NCI-H2196 treated with DMSO at 0.1 percent for 48 hours (cell line): ENCODE measurements around the gene MYOCOS.
"Not testable (repeated sequence)": the region's sequence is repeated elsewhere in the genome, so short reads cannot be mapped to it uniquely, and the experiment has no call there.

Source experiments
- DNase-seq: peaks from one replicate; lab custom pipeline; 2025; ENCODE audit not compliant: unreplicated experiment; lab: John Stamatoyannopoulos, UW

Gene MYOCOS, protein sequence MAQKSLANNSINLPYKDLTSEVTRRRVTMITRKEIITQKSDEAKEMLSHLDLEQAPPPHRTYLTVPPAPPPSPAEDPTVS

DNA sequence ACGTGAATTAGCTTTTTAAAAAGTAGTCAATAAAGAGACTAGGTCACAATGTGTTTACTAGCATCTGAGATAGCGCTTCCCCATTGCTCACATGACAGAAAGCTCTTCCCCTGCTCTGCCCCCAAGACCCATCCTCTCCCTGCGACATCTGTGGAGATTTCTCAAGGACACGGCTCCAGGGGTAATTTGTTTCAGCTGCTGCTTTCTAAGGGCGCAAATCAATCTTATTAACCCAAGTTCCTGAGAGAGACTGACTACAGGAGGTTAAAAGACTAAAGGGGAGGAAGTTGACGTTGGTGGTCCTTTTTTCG is at the start of gene MYOCOS:
Gene MYOCOS (plus strand): TSS at position 92 of the 311 bp plus-strand sequence. CDS start 1,641 bp downstream, outside the sequence.
- no peak for DNase-seq

DNA sequence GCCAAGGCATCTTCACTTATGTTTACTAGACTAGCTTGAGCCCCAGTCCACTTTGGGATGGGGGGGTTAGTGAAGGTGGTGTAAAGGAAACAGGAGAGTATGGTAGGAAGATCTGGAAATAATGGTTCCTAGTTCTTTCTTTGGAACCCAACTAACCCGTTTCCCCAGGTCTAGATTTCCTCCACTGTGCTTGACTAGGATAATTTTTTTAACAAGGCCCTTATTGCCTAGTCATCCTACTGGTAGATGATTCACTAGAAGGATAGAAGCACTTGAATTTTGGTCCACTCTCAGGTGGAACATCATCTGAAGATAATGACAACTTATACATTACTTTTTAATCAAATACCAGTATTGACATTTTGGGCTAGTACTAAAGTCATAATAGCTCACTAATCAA is 45.9 kb upstream of the MYOCOS start:
- DNase-seq: no peak

DNA sequence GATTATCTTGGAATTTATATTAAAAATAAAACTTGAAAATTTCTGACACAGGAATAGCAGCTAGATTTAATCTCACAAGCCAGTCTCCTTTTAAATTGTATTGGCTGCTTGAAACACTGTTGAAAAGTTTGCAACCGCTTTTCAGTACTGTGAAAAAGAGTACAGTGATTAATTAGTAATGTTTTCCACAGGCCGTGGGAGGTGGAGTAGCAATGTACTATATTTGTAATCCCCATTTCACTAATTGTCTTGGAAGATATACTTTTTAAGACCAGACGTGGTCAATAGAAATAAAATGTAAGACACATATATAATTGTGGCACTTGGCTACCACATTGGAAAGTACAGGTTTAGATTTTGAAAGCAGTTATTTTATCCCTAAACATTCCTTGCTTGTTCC is 40.8 kb upstream of the MYOCOS start:
- no peak for DNase-seq

DNA sequence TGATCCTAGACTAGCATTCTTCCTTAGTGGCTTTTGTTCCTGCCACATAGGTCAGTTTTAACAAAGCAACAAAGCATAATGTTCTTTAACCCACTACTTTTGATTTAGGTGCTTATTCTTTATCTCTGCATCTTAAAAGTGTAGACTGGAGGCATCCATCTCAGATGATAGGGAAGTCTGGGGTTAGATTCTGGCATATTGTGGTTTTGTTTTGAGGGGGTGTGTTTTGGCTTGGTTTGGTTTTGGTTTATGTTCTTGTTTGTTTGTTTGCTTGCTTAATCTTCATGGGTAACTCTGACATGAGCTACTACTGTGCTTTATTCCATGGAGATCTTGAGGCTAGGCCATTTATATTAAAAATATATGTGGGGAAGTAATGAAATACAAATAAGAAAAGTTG is 40.3 kb upstream of the MYOCOS start:
- no peak for DNase-seq

DNA sequence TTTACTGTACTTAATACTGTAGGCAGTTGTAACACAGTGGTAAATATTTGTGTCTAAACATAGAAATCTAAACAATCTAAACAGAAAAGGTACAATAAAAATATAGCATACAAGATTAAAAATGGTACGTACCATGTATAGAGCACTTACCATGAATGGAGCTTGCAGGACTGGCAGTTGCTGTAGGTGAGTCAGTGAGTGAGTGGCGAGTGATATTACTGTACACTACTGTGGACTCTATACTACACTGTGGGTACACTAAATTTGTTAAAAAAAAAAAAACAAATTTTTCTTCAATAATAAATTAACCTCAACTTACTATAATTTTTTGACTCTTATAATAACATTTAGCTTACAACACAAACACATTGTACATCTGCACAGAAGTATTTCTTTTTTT is 39.5 kb upstream of the MYOCOS start:
- DNase-seq: no peak

DNA sequence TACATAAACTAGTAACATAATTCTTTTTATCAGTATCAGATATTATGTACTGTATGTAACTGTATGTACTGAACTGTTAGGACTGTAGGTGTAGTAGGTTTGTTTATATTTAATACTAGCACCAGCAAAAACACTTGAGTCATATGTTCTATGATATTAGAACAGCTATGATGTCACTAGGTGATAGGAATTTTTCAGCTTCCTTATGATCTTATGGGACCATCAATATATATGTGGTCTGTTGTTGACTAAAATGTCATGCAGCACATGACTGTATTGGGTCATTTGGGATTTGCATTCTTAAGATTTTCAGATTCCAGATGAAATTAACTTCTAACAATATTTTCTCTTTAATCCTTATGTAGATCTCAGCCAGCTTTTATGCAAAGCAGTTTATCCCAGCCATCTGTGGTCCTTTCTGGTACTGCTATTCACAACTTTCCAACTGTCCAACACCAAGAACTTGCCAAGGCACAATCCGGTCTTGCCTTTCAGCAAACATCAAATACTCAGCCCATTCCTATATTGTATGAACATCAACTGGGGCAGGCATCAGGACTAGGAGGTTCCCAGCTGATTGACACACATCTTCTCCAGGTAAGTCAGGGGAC is 38.3 kb upstream of the MYOCOS start:
- DNase-seq: no peak

DNA sequence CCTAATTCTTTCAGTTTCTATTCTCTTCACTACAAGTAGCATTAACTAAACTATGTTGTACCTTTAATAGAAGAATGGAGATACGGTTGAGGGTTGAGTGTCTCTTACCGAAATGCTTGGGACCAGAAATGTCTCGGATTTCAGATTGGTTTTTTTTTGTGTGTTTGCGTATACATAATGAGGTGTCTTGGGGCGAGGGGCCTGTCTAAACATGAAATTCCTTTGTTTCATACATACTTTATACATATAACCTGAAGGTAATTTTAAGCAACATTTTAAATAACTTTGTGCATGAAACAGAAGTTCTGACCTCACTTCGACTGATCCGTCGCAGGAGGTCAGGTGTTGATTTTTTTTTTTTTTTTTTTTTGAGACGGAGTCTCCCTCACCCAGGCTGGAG is 36.3 kb upstream of the MYOCOS start:
- no peak for DNase-seq

DNA sequence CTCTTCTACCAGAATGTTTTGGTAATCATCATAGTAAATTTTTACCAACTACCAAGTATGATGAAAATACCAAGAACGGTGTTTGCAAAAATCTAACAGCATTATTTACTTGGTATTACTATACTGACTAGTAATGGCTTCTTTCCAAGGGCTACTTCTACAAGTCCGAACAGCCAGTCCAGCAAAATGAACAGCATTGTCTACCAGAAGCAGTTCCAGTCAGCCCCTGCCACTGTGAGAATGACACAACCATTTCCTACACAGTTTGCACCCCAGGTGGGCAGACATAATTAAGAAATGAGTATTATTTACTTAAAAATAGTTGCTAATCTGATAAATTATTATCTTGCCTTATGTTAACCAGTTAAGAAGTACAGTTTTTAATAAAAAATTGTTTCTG is 33.8 kb upstream of the MYOCOS start:
- DNase-seq: no peak

DNA sequence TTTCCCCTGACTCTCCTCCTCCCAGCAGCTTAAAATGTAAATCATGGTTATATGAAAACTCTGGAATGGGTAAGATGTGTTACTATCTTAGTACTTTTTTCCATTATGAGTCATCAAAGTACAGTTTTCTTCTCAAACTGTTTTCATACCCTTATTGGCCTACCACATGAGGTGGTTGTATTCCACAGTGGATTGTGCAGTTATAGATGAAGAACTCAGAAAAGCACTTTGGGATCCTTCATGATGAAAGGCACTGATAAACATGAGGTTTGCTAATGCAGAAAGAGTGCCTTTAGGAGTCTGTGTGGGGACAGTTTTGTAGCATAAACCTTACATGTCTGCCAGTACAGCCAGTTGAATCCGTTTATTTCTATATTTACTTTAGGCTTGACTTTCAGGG is 32.0 kb upstream of the MYOCOS start:
- no peak for DNase-seq

DNA sequence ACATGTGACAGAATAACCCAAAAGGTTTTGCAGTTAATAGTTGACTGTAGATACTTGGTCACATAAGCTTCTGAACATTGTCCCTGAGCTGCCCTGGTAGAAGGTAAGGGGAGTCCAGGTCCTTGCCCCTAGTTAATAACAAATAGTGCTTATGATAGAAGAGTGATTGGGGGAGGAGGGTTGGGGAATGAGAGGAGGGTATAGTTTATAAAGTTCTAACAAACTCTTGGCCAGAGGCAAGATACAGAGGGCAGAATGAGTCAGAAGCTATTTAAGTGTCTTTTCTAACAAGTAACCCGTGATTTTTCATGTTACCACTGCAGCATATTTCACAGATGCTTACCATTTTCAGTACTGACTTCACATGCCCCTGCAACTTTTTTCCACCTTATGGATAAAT is 26.7 kb upstream of the MYOCOS start:
- DNase-seq: no peak

DNA sequence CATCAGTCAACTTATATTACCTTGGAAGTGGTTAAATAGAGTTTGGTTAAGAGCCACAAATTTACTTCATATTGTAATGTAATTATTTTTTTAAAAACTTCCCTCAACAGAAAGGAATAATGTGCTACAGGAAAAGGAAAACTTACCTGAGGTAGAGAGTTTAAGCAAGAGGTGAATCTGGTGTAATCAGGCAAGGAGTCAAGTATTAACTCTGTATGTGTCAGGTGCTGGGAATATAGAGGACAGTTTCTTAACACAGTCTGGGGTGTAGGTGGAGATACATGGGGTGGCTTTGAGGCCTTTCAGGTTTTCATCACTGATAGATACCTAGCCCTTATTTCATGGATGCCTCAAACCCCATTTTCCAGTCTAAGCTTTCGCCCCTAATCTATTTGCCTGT is 25.9 kb upstream of the MYOCOS start:
- DNase-seq: no peak

DNA sequence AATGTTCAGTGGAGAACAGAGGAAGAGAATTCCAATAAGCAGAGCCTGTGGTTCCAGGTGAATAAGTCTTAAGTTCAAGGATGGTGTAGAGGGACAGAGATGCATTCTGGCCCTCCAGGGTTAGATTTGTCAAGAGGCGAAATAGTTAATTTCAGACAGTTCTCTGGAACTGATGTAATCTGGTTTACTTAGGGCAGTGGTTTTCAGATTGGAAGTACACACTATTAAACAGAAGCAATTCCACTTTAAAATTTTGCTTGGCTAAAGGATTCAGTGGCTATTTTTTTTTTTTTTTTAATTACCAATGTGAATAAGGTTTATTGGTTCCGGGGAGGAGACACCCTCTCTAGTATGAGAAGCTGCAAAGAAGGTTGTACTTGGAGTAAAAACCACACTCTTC is 25.3 kb upstream of the MYOCOS start:
- DNase-seq: no peak

DNA sequence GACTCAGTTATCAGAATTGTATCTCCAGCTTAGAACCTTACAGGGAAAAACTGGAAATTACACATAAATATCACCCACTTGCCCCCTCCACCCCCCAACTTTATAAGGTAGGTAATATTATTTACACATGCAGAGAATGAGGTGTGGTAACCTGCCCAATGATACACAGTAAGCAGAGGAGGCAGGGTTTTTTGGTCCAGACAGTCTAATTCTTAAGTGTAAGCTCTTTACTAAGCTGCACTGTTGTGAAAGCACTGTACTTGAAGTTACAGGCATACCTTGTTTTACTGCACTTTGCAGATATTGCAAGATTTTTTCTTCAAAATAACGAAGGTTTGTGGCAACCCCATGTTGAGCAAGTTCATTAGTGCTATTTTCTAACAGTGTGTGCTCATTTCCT is 24.8 kb upstream of the MYOCOS start:
- DNase-seq: no peak

DNA sequence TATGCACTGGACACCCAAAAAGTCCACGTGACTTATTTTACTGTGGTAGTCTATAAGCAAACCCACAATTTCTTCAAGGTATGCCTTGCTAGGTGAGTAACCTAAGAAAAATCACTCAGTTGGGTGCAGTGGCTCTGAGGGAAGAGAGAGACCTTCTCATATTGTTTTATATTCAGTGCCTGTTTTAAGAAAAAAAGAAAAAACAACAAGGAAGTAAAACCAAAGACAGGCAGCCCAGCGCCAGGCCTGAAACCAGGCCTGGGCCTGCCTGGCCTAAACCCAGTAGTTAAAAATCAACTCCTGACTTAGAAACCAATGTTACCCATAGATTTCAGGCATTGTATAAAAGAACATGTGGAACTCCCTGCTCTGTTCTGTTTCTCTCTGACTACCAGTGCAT is 21.7 kb upstream of the MYOCOS start:
- DNase-seq: not testable (repeated sequence)

DNA sequence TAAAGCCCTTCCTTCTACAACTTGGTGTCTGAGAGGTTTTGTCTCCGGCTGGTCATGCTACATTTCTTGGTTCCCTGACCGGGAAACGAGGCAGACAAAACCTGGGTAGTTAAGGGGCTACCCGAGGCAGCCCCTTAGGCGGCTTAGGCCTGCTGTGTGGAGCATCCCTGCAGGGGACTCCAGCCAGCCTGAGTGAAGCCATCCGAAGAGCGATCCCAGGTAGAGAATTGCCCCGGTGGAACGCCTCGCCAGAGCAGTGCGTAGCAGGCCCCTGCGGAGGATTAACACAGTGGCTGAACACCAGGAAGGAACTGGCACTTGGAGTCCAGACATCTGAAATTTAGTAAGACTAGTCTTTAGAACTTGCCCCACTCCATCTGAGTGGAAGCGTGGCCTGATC is 21.2 kb upstream of the MYOCOS start:
- DNase-seq: no peak

DNA sequence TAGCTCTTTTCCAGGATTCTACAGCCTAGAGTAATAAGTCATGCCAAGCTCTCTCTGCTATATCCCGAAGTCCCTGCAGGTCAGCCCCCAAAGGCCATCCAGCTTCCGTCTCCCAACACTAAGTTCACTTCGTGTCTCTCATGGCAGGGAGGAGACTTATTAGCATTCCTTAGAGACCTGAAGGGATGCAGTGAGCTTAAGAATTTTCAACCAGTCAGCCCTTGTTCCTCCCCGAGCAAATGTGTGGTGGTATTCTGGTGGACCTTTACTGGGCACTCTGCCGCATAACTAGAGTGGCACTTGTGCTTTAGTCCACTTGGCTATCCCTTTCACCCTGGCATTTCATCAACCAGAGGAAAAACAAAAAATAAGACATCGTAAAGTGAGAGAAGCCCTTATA is 19.0 kb upstream of the MYOCOS start:
- DNase-seq: not testable (repeated sequence)

DNA sequence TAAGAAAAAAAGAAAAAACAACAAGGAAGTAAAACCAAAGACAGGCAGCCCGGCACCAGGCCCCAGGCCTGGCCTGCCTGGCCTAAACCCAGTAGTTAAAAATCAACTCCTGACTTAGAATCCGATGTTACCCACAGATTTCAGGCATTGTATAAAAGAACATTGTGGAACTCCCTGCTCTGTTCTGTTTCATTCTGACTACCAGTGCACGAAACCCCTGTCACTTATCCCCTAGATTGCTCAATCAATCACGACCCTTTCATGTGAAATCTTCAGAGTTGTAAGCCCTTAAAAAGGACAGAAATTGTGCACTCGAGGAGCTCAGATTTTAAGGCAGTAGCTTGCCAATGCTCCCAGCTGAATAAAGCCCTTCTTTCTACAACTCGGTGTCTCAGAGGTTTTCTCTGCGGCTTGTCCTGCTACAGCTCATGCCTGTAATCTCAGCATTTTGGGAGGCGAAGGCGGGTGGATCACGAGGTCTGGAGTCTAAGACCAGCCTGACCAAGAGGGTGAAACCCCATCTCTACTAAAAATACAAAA is 15.6 kb upstream of the MYOCOS start:
- no peak for DNase-seq

DNA sequence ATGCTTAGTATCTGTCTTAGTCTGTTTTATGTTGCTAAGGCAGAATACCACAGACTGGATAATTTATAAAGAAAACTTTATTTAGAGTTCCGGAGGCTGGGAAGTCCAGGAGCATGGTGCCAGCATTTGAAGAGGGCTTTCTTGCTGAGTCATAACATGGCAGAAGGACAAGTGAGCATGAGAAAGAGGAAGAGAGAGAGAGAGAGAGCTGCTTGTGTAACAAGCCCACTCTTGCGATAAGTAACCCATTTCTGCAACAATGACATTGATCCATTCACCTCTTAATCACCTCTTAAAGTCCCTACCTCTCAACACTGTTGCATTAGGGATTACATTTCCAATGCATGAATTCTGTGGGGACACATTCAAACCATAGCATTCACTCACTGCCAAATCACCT is 11.7 kb upstream of the MYOCOS start:
- no peak for DNase-seq

DNA sequence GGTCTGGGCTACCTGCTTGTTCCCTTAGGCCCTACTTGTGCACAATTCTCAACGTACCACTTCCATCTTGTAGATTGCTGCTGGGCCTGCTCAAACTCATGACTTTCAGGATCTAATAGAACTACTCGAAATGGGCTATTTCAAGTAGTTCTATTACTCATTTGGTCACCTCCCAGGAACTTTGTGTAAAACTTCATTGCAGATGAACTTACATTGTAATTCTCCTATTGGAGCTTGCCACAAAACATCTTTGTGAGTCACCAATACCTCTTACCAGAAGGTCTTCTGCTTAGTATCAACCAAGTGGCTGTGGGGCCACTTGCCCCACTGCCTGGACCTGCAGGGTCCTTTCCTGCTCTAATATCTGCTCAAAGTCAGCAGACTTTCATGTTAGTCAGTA is 10.7 kb upstream of the MYOCOS start:
- DNase-seq: no peak

DNA sequence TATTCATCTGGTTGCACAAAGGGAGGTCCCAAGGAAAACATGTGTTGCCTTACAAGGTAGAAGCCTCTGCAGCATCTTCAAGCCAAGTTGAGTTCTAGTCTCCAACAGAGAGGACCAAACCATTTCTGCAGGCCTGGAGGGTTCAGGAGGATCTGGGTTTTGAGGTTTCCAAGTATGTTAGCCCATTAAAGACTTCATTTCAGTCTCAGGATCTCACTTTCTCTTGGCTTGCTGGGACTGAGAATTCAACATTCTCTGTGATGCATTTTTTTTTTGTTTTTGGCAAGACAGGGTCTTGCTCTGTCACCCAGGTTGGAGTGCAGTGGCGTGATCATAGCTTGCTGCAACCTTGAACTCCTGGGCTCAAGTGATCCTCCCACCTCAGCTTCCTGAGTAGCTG is 8.8 kb upstream of the MYOCOS start:
- no peak for DNase-seq

DNA sequence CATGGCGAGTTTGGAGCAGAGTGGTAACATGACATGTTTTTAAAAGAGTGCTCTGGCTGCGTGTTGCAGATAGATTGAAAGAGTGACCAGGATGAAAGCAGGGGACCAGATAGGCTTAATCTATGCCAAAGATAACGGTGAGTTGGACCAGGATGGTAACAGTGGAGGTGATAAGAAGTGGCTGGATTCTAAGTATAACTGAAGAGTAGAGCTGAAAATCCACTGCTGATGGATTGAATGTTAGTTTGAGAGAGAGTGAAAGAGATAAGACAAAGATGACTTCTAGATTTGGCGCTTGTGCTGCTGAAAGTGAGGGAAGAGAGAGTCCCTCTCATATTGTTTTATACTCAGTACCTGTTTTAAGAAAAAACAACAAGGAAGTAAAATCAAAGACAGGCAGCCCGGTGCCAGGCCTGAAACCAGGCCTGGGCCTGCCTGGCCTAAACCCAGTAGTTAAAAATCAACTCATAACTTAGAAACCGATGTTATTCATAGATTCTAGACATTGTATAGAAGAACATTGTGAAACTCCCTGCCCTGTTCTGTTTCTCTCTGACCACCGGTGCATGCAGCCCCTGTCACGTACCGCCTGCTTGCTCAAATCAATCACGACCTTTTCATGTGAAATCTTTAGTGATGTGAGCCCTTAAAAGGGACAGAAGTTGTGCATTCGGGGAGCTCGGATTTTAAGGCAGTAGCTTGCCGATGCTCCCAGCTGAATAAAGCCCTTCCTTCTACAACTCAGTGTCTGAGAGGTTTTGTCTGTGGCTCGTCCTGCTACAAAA is 6.7 kb upstream of the MYOCOS start:
- DNase-seq: not testable (repeated sequence)

DNA sequence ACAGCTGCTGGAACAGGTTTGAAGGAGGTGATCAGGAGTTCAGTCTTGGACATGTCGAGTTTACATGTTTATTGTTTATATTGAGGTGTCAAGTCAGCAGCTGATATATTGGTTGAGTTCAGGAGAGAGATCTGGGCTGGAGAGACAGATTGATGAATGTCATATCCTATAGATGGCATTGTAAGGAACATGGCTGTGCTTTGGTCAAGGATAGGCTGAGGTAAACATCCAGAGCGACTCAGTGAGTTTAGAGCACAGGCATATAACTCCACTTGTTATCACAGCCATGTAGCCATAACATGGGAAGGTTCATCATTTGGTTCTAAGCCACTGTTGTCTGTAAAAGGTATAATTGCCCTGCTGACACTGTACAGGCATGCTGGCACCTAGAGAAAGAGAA is 5.5 kb upstream of the MYOCOS start:
- DNase-seq: no peak
